ENCODE measurements around the gene IL17RA. TPM values are rescaled to one million over a fixed set of nuclear protein-coding genes. Genes with fewer than 3 reads are reported as not detected.

Gene IL17RA
- polyA plus RNA-seq, 1 donor (not counting 4 experiments of a cell fraction or from before 2014, with no cell fraction given), result 6.0 TPM

DNA sequence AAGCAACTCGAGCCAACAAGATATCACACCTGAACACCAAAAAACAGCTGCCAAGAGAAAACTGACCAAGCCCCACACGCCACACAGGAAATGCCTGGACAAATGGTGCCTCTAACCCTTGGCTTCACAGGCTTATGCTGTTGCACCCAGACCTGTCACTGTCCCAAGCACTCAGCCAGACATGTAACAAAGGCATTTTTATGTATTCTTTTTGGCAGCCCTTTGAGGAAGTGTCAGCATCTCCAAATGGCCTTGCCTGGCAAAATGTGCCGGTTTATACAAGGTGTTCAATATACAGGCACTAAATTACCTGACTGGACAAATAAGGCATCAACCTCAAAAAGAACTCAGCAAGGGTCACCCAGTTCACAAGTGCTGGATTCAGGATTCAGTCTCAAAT is 68.2 kb downstream of the IL17RA start:
- peaks cover 2% of the 10 kb centered on the region for H4K20me1 ChIP-seq (ENCODE audit: control insufficient read depth, extremely low read depth, insufficient read depth, low read length)

GRCh38 chr22:17155941-17156340 is 71.1 kb downstream of the IL17RA start:
- no peak overlapping the region for H3K4me3 ChIP-seq (ENCODE audit: control insufficient read depth in 2 of 3, extremely low read depth in 1 of 3, insufficient read depth in 2 of 3, low read depth in 1 of 3, low read length in 3 of 3)
- FAIRE-seq (no peak), DNase-seq (ENCODE audit: low read depth, low spot score) (no peak)
- no peak for TF ChIP-seq CTCF (optimal IDR thresholded peaks at IDR 0.05 in 1 of 3, IDR thresholded peaks at IDR 0.05 in 1 of 3, conservative IDR thresholded peaks at IDR 0.05 in 1 of 3; ENCODE audit: extremely low read depth in 1 of 3, insufficient read depth in 2 of 3, low read length in 3 of 3)
- TF ChIP-seq EZH2 (IDR thresholded peaks at IDR 0.05; ENCODE audit: low read length), result no peak
- no peak overlapping the region for H3K27ac ChIP-seq (ENCODE audit: control insufficient read depth, insufficient read depth, low read length)
- H3K4me2 ChIP-seq (ENCODE audit: control insufficient read depth, extremely low read depth, insufficient read depth, low read depth, low read length), result no peak overlapping the region
- no peaks in the 10 kb centered on the region for H3K9me3 ChIP-seq (ENCODE audit: control insufficient read depth, low read depth, low read length)
- H3K36me3 ChIP-seq (ENCODE audit: control insufficient read depth in 2 of 2, extremely low read depth in 1 of 2, insufficient read depth in 2 of 2, low read length in 2 of 2), result peaks cover 2 to 6% of the 10 kb centered on the region in 2 experiments
- H4K20me1 ChIP-seq (ENCODE audit: control insufficient read depth, extremely low read depth, insufficient read depth, low read length), result peaks cover 2% of the 10 kb centered on the region
- peaks cover 56% of the 10 kb centered on the region for H3K79me2 ChIP-seq (ENCODE audit: control insufficient read depth, insufficient read depth, low read length)
- H3K27me3 ChIP-seq (ENCODE audit: control insufficient read depth, extremely low read depth, insufficient read depth, low read length), result no peaks in the 10 kb centered on the region
- H2AFZ ChIP-seq (ENCODE audit: control insufficient read depth, low read length), result no peak overlapping the region
- dilution Hi-C loops (cut with MboI; ENCODE audit: extremely low pct_ligation_motif_present, low sequenced_read_pairs), result no loop called here
- H3K4me1 ChIP-seq (ENCODE audit: control insufficient read depth, extremely low read depth, insufficient read depth, low read length), result peaks cover 12% of the 10 kb centered on the region
- H3K9me1 ChIP-seq (ENCODE audit: control insufficient read depth, extremely low read depth, insufficient read depth, low read length), result no peaks in the 10 kb centered on the region
- H3K9ac ChIP-seq (ENCODE audit: control insufficient read depth, extremely low read depth, insufficient read depth, low read length), result no peak overlapping the region

More for the DNA sequence above, 68.2 kb downstream of the IL17RA start:
- Histone ChIP-seq H3K9me1 (ENCODE audit: control insufficient read depth, extremely low read depth, insufficient read depth, low read length) (no peaks in the 10 kb centered on the region), H3K79me2 (ENCODE audit: control insufficient read depth, insufficient read depth, low read length) (peaks cover 59% of the 10 kb centered on the region), H3K9ac (ENCODE audit: control insufficient read depth, extremely low read depth, insufficient read depth, low read length) (no peak overlapping the region), H3K27me3 (ENCODE audit: control insufficient read depth, extremely low read depth, insufficient read depth, low read length) (no peaks in the 10 kb centered on the region), H3K27ac (ENCODE audit: control insufficient read depth, insufficient read depth, low read length) (no peak overlapping the region), H3K4me3 (ENCODE audit: control insufficient read depth in 2 of 3, extremely low read depth in 1 of 3, insufficient read depth in 2 of 3, low read depth in 1 of 3, low read length in 3 of 3) (no peak overlapping the region), H3K9me3 (ENCODE audit: control insufficient read depth, low read depth, low read length) (no peaks in the 10 kb centered on the region), H3K4me2 (ENCODE audit: control insufficient read depth, extremely low read depth, insufficient read depth, low read depth, low read length) (no peak overlapping the region), H3K4me1 (ENCODE audit: control insufficient read depth, extremely low read depth, insufficient read depth, low read length) (peaks cover 4% of the 10 kb centered on the region), H3K36me3 (ENCODE audit: control insufficient read depth in 2 of 2, extremely low read depth in 1 of 2, insufficient read depth in 2 of 2, low read length in 2 of 2) (peaks cover 6 to 9% of the 10 kb centered on the region in 2 experiments), H2AFZ (ENCODE audit: control insufficient read depth, low read length) (no peak overlapping the region)
- FAIRE-seq (no peak), DNase-seq (ENCODE audit: low read depth, low spot score) (no peak)
- TF ChIP-seq EZH2 (IDR thresholded peaks at IDR 0.05; ENCODE audit: low read length), result no peak
- no peak for TF ChIP-seq CTCF (optimal IDR thresholded peaks at IDR 0.05 in 1 of 3, IDR thresholded peaks at IDR 0.05 in 1 of 3, conservative IDR thresholded peaks at IDR 0.05 in 1 of 3; ENCODE audit: extremely low read depth in 1 of 3, insufficient read depth in 2 of 3, low read length in 3 of 3)
- dilution Hi-C loops (cut with MboI; ENCODE audit: extremely low pct_ligation_motif_present, low sequenced_read_pairs), result no loop called here

Data from keratinocyte (primary cell).